ENCODE results near the gene DLX4. TPM values are rescaled to one million over a fixed set of nuclear protein-coding genes. Genes with fewer than 3 reads are reported as not detected.

Gene DLX4
- total and polyA plus RNA-seq, 12 donors: 0.03 to 0.26 TPM; not detected in 10

DNA sequence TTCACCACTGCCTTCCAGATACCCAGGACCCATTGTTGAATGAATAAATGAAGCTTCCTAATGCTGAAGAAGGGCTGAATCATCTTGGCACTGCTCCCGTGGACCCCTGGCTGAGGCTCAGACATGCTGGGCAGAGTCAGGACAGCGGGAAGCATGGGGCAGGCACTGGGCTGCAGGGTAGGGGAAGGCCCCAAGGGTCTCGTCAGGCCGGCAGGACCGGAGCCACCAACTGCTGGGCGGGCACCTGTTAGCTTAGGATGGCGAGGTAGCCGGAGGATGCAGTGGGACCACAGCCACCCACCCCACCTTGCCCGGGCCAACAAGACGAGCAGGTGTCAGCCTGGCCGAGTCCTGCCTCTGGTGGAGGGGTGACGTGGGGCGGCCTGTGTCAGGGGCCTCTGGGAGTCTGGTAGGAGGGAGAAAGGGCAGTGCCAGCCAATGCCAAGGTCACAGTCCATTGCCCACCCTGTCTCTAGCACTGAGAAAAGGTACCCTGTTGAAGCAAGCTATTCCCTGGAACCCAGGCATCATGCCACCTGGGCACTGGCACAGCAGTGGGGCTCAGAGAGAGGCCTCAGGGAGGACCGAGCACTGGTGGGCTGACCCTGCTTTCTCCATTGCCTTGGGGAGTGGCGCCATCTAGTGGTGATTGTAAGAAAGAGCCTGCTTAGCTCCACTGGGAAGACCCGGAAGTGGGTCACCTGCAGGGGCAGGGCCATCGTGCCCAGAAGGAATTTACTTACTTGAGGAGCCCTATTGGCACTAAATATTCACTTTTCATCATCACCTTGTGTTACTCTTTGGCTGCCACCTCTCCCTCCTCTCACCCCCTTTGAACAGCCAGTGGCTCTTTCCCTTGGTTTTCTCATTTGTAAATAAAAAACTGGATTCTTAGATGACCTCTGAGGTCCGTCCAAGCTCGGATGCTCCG, 29.0 kb downstream of the DLX4 start:
- H3K4me3 ChIP-seq: no peak overlapping the region
- no peaks in the 10 kb centered on the region for H3K9me3 ChIP-seq
- ATAC-seq (peak; percentile 48 to 85 (median 76)), DNase-seq (peak; percentile 57 to 83)
- intact Hi-C loops (cut with DNase I): loop anchor here (1.0 to 10.0 kb wide), 14 partner anchors 46 to 431 kb away; partner anchors contain the start of gene SLC35B1 (in 6 of the 10)
- H3K27me3 ChIP-seq: peaks cover 29 to 97% (median 95%) of the 10 kb centered on the region in 7 donors
- H3K36me3 ChIP-seq: no peaks in the 10 kb centered on the region
- H3K4me1 ChIP-seq: peaks cover 7 to 34% (median 31%) of the 10 kb centered on the region in 9 donors
- no peak overlapping the region for H3K27ac ChIP-seq
- WGBS, 2 donors: 43 to 48% methylated on average over 20 of the region's 20 CpGs
- peak; percentile 89 to 96 (median 95) for TF ChIP-seq CTCF (IDR thresholded peaks at IDR 0.05)

GRCh38 chr17:49998836-49999511, 30.0 kb downstream of the DLX4 start:
- ATAC-seq: no peak
- H3K36me3 ChIP-seq: no peaks in the 10 kb centered on the region
- H3K4me3 ChIP-seq: no peak overlapping the region
- WGBS, 2 donors: 56 to 59% methylated on average over 11 of the region's 11 CpGs
- intact Hi-C loops (cut with DNase I): loop anchor here (1.0 to 10.0 kb wide), 12 partner anchors 47 to 432 kb away; partner anchors contain the start of gene SLC35B1 (in 6 of the 10)
- no peak for DNase-seq
- no peak overlapping the region for H3K27ac ChIP-seq
- no peak for TF ChIP-seq CTCF (IDR thresholded peaks at IDR 0.05)
- H3K27me3 ChIP-seq: peaks cover 24 to 97% (median 96%) of the 10 kb centered on the region in 7 donors
- H3K4me1 ChIP-seq: peaks cover 7 to 27% (median 21%) of the 10 kb centered on the region in 9 donors
- H3K9me3 ChIP-seq: no peaks in the 10 kb centered on the region

DNA sequence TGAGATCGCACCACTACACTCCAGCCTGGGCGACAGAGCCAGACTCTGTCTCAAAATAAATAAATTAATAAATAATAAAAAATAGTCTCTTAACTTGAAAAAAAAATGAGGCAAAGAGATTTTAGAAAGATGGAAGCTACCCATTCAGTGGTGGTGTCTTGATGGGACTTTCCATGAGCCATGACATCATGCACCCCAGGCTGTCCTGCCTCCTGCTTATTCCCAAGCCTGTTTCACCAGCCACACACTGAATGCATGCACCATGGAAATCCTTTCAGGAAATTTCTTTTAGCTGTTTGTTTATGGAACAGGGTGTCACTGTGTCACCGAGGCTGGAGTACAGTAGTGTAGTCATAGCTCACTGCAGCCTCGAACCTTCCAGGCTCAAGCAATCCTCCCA, 34.9 kb downstream of the DLX4 start:
- no peak for DNase-seq
- Histone ChIP-seq H3K27me3 (peaks cover 0 to 84% (median 71%) of the 10 kb centered on the region in 7 donors), H3K4me1 (no peaks in the 10 kb centered on the region), H3K9me3 (peaks cover 0 to 8% (median 0%) of the 10 kb centered on the region in 11 donors), H3K27ac (no peak overlapping the region), H3K36me3 (no peaks in the 10 kb centered on the region), H3K4me3 (no peak overlapping the region)
- TF ChIP-seq CTCF (IDR thresholded peaks at IDR 0.05): no peak
- intact Hi-C loops (cut with DNase I): no loop called here
- 76 to 77% methylated on average over 4 of the region's 4 CpGs for WGBS, 2 donors
- ATAC-seq: no peak

- no peak for TF ChIP-seq CTCF (IDR thresholded peaks at IDR 0.05)
- H3K27me3 ChIP-seq: peaks cover 0 to 50% (median 32%) of the 10 kb centered on the region in 7 donors
- DNase-seq: no peak
- peaks cover 0 to 50% (median 10%) of the 10 kb centered on the region in 11 donors for H3K9me3 ChIP-seq
- 88% methylated on average over 2 of the region's 2 CpGs for WGBS, 2 donors
- no peaks in the 10 kb centered on the region for H3K4me1 ChIP-seq
- no peak overlapping the region for H3K27ac ChIP-seq
- H3K4me3 ChIP-seq: no peak overlapping the region
- no peak for ATAC-seq
- no peaks in the 10 kb centered on the region for H3K36me3 ChIP-seq
- intact Hi-C loops (cut with DNase I): no loop called here
These were observed 40.3 kb downstream of the DLX4 start for GRCh38 chr17:50009282-50009681.
